HAP-1 (cell line): ENCODE results near the gene TTC9B.
A peak's percentile ranks its signal among the peaks of the same experiment; 100 is the strongest.
"Not testable (repeated sequence)": the region's sequence is repeated elsewhere in the genome, so short reads cannot be mapped to it uniquely, and the experiment has no call there.

Experiments
- DNase-seq, 2 experiments: peaks; one replicate each; pipeline ENCODE4 v3.0.0-alpha.2; 2016 to 2020; ENCODE audit warnings: low spot score in 2 of 2
- H3K27me3 ChIP-seq: fragments of 250-450 bp; sonication (Bioruptor Pico); 2 replicates; pipeline ENCODE4 v1.5.1; 2020; ENCODE audit warnings: low read depth, mild to moderate bottlenecking, moderate library complexity
- H3K36me3 ChIP-seq: fragments of 250-450 bp; sonication (Bioruptor Pico); replicated peaks from 2 replicates; pipeline ENCODE4 v1.5.1; 2020; ENCODE audit warnings: mild to moderate bottlenecking
- H3K4me1 ChIP-seq: fragments of 250-450 bp; sonication (Bioruptor Pico); 2 replicates; pipeline ENCODE4 v1.5.1; 2020; ENCODE audit warnings: mild to moderate bottlenecking
- H3K4me3 ChIP-seq: fragments of 250-450 bp; sonication (Bioruptor Pico); 2 replicates; pipeline ENCODE4 v1.5.1; 2020; ENCODE audit warnings: mild to moderate bottlenecking, moderate library complexity
- H3K9me3 ChIP-seq: fragments of 250-450 bp; sonication (Bioruptor Pico); 2 replicates; pipeline ENCODE4 v1.5.1; 2020; ENCODE audit warnings: mild to moderate bottlenecking, moderate library complexity
- in situ Hi-C: fragments of 300-500 bp; cut with MboI; formaldehyde crosslinking; loops from 3 replicates; pipeline ENCODE4 v1.14.3; 2020; ENCODE audit warnings: low sequenced_read_pairs, inconsistent platforms, mixed read lengths

TTC9B gene

GRCh38 chr19:40221858-40222619, 3.9 kb upstream of the TTC9B start:
- Histone ChIP-seq H3K9me3 (no peaks in the 10 kb centered on the region), H3K27me3 (peaks cover 48% of the 10 kb centered on the region), H3K4me1 (no peaks in the 10 kb centered on the region), H3K36me3 (no peaks in the 10 kb centered on the region), H3K4me3 (no peak overlapping the region)
- in situ Hi-C loops: loop anchor here (5.0 kb wide), 1 partner anchor 85 kb away; no protein-coding TSS in a partner anchor
- DNase-seq: peak; percentile 80 to 86

DNA sequence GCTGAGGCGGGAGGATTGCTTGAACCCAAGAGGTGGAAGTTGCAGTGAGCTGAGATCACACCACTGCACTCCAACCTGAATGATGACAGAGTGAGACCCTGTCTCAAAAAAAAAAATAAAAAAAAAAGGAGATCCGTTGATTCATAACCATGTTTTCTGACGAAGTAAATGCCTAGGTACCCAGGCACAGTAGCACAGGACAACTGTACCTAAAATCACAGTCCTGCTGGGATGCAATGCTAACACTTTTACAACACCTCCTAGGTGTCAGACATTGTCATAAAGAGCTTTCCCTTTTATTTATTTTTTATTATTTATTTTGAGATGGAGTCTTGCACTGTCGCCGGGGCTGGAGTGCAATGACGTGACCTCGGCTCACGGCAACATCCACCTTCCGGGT, 2.5 kb upstream of the TTC9B start:
- H3K9me3 ChIP-seq: no peaks in the 10 kb centered on the region
- H3K4me3 ChIP-seq: no peak overlapping the region
- no peak for DNase-seq
- no peaks in the 10 kb centered on the region for H3K36me3 ChIP-seq
- in situ Hi-C loops: loop anchor here (5.0 kb wide), 1 partner anchor 83 kb away; no protein-coding TSS in a partner anchor
- no peaks in the 10 kb centered on the region for H3K4me1 ChIP-seq
- peaks cover 43% of the 10 kb centered on the region for H3K27me3 ChIP-seq

DNA sequence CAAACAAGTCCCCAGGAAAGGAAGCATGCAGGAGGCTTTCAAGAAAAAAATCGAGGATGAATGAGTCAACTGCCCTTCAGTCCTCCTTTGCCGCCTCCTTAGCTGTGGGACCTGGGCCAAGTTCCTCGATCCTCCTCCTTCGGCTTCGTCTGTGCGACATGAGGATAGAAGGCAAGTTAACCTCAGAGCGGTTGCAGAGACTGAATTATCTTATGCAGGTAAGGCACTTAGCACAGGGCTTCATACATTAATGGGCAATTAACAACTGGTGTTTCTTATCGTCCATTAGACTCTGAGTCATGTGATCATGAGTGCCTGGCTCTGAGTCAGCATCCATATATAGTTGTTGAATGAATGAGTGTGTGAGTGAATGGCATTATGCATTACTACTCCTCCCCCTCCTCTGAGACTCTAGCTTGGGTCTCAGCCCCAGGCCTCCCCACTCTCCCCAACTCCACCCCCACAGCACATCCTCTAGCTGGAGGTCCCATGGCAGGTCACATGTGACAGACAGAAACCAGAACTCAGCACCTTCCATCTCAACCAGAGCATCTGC, 1.6 kb upstream of the TTC9B start:
- Histone ChIP-seq H3K4me3 (no peak overlapping the region), H3K4me1 (no peaks in the 10 kb centered on the region), H3K9me3 (no peaks in the 10 kb centered on the region), H3K27me3 (peaks cover 37% of the 10 kb centered on the region), H3K36me3 (no peaks in the 10 kb centered on the region)
- DNase-seq: no peak
- in situ Hi-C loops: loop anchor here (5.0 kb wide), 1 partner anchor 82 kb away; no protein-coding TSS in a partner anchor

GRCh38 chr19:40219029-40219428, 845 bp upstream of the TTC9B start:
- H3K36me3 ChIP-seq, in situ Hi-C loops, H3K9me3 ChIP-seq, H3K4me3 ChIP-seq, H3K4me1 ChIP-seq, DNase-seq: not testable (repeated sequence)
- H3K27me3 ChIP-seq: peaks cover 37% of the 10 kb centered on the region

- peaks cover 33% of the 10 kb centered on the region for H3K27me3 ChIP-seq
- H3K4me3 ChIP-seq: no peak overlapping the region
- no peaks in the 10 kb centered on the region for H3K4me1 ChIP-seq
- DNase-seq: peak in 1 of 2 experiments; percentile 52
- in situ Hi-C loops: no loop called here
- H3K9me3 ChIP-seq: no peaks in the 10 kb centered on the region
- H3K36me3 ChIP-seq: no peaks in the 10 kb centered on the region
These were observed 965 bp downstream of the TTC9B start for GRCh38 chr19:40217027-40217810.

DNA sequence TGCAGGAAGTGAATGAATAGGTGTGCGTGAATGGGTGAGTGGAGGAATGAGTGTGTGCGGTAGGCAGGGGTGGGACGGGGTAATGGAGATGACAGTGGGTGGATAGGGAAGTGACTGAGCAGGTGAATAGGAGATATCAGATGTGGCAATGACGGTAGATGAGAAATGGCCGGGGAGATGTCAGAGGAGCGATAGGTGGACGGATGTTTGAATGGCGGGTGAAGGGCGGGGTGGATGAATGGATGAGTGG, 1.5 kb downstream of the TTC9B start:
- in situ Hi-C loops: no loop called here

GRCh38 chr19:40216013-40216776, 2.0 kb downstream of the TTC9B start:
- H3K36me3 ChIP-seq: no peaks in the 10 kb centered on the region
- H3K4me3 ChIP-seq: no peak overlapping the region
- H3K9me3 ChIP-seq: no peaks in the 10 kb centered on the region
- in situ Hi-C loops: no loop called here
- DNase-seq: no peak
- H3K27me3 ChIP-seq: peaks cover 33% of the 10 kb centered on the region
- no peaks in the 10 kb centered on the region for H3K4me1 ChIP-seq

More for the DNA sequence above, 1.5 kb downstream of the TTC9B start:
- Histone ChIP-seq H3K4me1 (no peaks in the 10 kb centered on the region), H3K27me3 (peaks cover 33% of the 10 kb centered on the region), H3K9me3 (no peaks in the 10 kb centered on the region), H3K36me3 (no peaks in the 10 kb centered on the region), H3K4me3 (no peak overlapping the region)
- no peak for DNase-seq

- in situ Hi-C loops: no loop called here
- Histone ChIP-seq H3K4me3 (no peak overlapping the region), H3K9me3 (no peaks in the 10 kb centered on the region), H3K36me3 (no peaks in the 10 kb centered on the region), H3K27me3 (peaks cover 32% of the 10 kb centered on the region), H3K4me1 (no peaks in the 10 kb centered on the region)
- DNase-seq: no peak
These were observed 3.2 kb downstream of the TTC9B start for GRCh38 chr19:40214936-40215335.

- DNase-seq: no peak
- H3K4me3 ChIP-seq: no peak overlapping the region
- H3K9me3 ChIP-seq: no peaks in the 10 kb centered on the region
- H3K36me3 ChIP-seq: no peaks in the 10 kb centered on the region
- peaks cover 23% of the 10 kb centered on the region for H3K27me3 ChIP-seq
- in situ Hi-C loops: no loop called here
- no peaks in the 10 kb centered on the region for H3K4me1 ChIP-seq
These were observed 4.2 kb downstream of the TTC9B start for GRCh38 chr19:40213882-40214570.

DNA sequence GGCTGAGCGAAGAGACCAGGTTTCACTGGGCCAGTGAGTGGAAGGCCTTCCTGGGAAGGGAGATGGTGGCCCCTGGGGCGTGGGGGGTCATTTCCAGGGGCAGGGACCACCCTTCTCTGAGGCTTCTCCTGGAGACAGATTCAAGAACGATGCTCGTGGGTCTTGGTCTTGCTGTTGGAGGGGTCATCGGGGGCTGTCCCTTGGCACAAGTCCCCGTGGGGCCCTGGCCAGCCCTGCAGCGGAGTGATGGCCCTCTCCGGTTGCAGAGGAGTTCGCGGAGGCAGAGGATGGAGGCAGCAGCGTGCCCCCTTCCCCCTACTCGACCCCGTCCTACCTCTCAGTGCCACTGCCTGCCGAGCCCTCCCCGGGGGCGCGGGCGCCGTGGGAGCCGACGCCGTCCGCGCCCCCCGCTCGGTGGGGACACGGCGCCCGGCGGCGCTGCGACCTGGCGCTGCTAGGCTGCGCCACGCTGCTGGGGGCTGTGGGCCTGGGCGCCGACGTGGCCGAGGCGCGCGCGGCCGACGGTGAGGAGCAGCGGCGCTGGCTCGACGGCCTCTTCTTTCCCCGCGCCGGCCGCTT, 4.8 kb downstream of the TTC9B start:
- Histone ChIP-seq H3K27me3 (peaks cover 16% of the 10 kb centered on the region), H3K4me3 (no peak overlapping the region), H3K36me3 (no peaks in the 10 kb centered on the region), H3K9me3 (no peaks in the 10 kb centered on the region), H3K4me1 (no peaks in the 10 kb centered on the region)
- in situ Hi-C loops: no loop called here
- DNase-seq: no peak

GRCh38 chr19:40210889-40211288, 7.3 kb downstream of the TTC9B start:
- DNase-seq: no peak
- in situ Hi-C loops: no loop called here
- Histone ChIP-seq H3K27me3 (no peaks in the 10 kb centered on the region), H3K36me3 (no peaks in the 10 kb centered on the region), H3K4me1 (no peaks in the 10 kb centered on the region), H3K9me3 (no peaks in the 10 kb centered on the region), H3K4me3 (no peak overlapping the region)

DNA sequence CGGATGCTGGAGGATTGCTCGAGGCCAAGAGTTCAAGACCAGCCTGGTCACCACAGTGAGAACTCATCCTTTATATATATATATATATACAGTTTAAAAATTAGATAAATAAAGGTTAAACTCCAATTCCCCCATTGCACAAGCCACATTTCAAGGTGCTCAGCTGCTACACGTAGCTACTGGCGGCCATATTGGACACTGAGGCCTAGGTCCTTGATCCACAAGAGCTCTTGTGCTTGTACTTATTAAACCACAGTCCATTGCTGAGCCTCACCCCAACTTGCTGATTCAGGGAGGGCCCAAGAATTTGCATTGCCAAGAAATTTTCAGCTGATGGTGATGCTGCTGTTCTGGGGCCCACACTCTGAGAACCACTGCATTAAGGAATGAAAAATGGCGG, 9.6 kb downstream of the TTC9B start:
- no peak for DNase-seq
- Histone ChIP-seq H3K9me3 (no peaks in the 10 kb centered on the region), H3K36me3 (no peaks in the 10 kb centered on the region), H3K4me3 (no peak overlapping the region), H3K4me1 (no peaks in the 10 kb centered on the region), H3K27me3 (no peaks in the 10 kb centered on the region)
- in situ Hi-C loops: no loop called here

DNA sequence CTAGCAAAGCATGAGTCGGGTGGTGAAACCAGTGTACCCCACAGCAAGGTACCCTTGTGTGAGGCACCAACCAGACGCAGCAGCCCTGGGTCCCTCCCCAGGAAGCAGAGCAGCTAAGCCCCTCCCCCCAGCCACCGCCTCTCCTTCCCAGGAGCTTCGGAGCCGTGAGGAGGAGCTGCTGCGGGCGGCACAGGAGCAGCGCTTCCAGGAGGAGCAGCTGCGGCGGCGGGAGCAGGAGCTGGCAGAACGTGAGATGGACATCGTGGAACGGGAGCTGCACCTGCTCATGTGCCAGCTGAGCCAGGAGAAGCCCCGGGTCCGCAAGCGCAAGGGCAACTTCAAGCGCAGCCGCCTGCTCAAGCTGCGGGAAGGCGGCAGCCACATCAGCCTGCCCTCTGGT, 12.4 kb downstream of the TTC9B start:
- no peak overlapping the region for H3K4me3 ChIP-seq
- H3K27me3 ChIP-seq: no peaks in the 10 kb centered on the region
- in situ Hi-C loops: no loop called here
- no peaks in the 10 kb centered on the region for H3K4me1 ChIP-seq
- no peak for DNase-seq
- no peaks in the 10 kb centered on the region for H3K9me3 ChIP-seq
- no peaks in the 10 kb centered on the region for H3K36me3 ChIP-seq
